Measurements from ENCODE around the gene TAS1R3.

Gene TAS1R3
- 2.6 to 3.8 reads per million in 2 donors for total RNA-seq

- DNase-seq = no peak
These were observed at the start of gene TAS1R3 for GRCh38 chr1:1331068-1331965. TSS of gene TAS1R3 (plus strand) at chr1:1331280. CDS start at chr1:1331346, 66 bp downstream.

- DNase-seq = no peak
These were observed 49.4 kb upstream of the TAS1R3 start for GRCh38 chr1:1281533-1282321.

GRCh38 chr1:1282998-1283397 is 48.1 kb upstream of the TAS1R3 start:
- DNase-seq = no peak

- no peak for DNase-seq
These were observed 47.3 kb upstream of the TAS1R3 start for GRCh38 chr1:1283821-1284220.

- no peak for DNase-seq
These were observed 46.6 kb upstream of the TAS1R3 start for GRCh38 chr1:1284221-1285101.

GRCh38 chr1:1285102-1285571 is 45.9 kb upstream of the TAS1R3 start:
- no peak for DNase-seq

GRCh38 chr1:1285611-1286311 is 45.3 kb upstream of the TAS1R3 start:
- DNase-seq = no peak

GRCh38 chr1:1286313-1287261 is 44.5 kb upstream of the TAS1R3 start:
- no peak for DNase-seq

- DNase-seq = no peak
These were observed 43.6 kb upstream of the TAS1R3 start for GRCh38 chr1:1287288-1288110.

- no peak for DNase-seq
These were observed 40.8 kb upstream of the TAS1R3 start for GRCh38 chr1:1290238-1290731.

- DNase-seq = no peak
These were observed 40.0 kb upstream of the TAS1R3 start for GRCh38 chr1:1291023-1291528.

GRCh38 chr1:1291548-1292441 is 39.3 kb upstream of the TAS1R3 start:
- DNase-seq = no peak

GRCh38 chr1:1292442-1292779 is 38.7 kb upstream of the TAS1R3 start:
- DNase-seq = no peak

- no peak for DNase-seq
These were observed 38.2 kb upstream of the TAS1R3 start for GRCh38 chr1:1292851-1293250.

GRCh38 chr1:1293263-1294249 is 37.5 kb upstream of the TAS1R3 start:
- DNase-seq = no peak

- no peak for DNase-seq
These were observed 36.7 kb upstream of the TAS1R3 start for GRCh38 chr1:1294250-1294890.
